GM12872 (cell line): Measurements from ENCODE around the gene MRPS16.

Experiments used
- CTCF ChIP-seq: IDR thresholded peaks from 3 replicates; pipeline ENCODE4 v1.5.1; 2011; ENCODE audit warnings: low read depth, mild to moderate bottlenecking, low read length, moderate library complexity; ENCODE audit not compliant: insufficient read depth

MRPS16 gene

GRCh38 chr10:73207883-73208282 lies 44.6 kb downstream of the MRPS16 start:
- no peak for TF ChIP-seq CTCF

GRCh38 chr10:73206385-73206784 lies 46.1 kb downstream of the MRPS16 start:
- no peak for TF ChIP-seq CTCF

GRCh38 chr10:73205890-73206289 lies 46.6 kb downstream of the MRPS16 start:
- TF ChIP-seq CTCF, result no peak

GRCh38 chr10:73205081-73205480 lies 47.4 kb downstream of the MRPS16 start:
- TF ChIP-seq CTCF, result no peak
